A673 (cell line): ENCODE results near the gene XAB2. TPM values are rescaled to one million over a fixed set of nuclear protein-coding genes. Genes with fewer than 3 reads are reported as not detected.

Source experiments
- BruUV-seq: library from RNA; stranded (reverse); fragments of 400-500 nt; replicated peaks from 2 replicates; lab custom pipeline; 2021; lab: Mats Ljungman, UMichigan
- CTCF ChIA-PET: fragments of 300-600 bp; sonication (Branson Sonifier 250); formaldehyde crosslinking; loops from one replicate; lab custom pipeline; 2022; ENCODE audit warnings: antibody characterized with exemption; lab: Charles Lee
- POLR2A ChIA-PET: fragments of 300-600 bp; sonication (Branson Sonifier 250); formaldehyde crosslinking; loops from one replicate; lab custom pipeline; 2022; ENCODE audit warnings: antibody characterized with exemption; ENCODE audit not compliant: low non-redundant PET; lab: Charles Lee
- DNase-seq: peaks from one replicate; pipeline ENCODE4 v3.0.0-alpha.2; 2015; ENCODE audit warnings: low spot score
- H3K27ac ChIP-seq: fragments of 200-600 bp; sonication (generic); 2 replicates; pipeline ENCODE4 v1.5.1; 2016; ENCODE audit warnings: mixed run types, low read depth, mild to moderate bottlenecking, mixed read lengths, antibody characterized with exemption, low read length; ENCODE audit not compliant: poor library complexity, severe bottlenecking
- H3K27me3 ChIP-seq: fragments of 200-600 bp; sonication (generic); replicated peaks from 2 replicates; pipeline ENCODE4 v1.6.1; 2017; ENCODE audit warnings: mixed run types, low read depth, mild to moderate bottlenecking, mixed read lengths, antibody characterized with exemption, low read length; ENCODE audit not compliant: insufficient read depth, poor library complexity
- H3K36me3 ChIP-seq: fragments of 200-600 bp; sonication (generic); 2 replicates; pipeline ENCODE4 v1.6.1; 2016; ENCODE audit warnings: mixed run types, mild to moderate bottlenecking, mixed read lengths, antibody characterized with exemption, low read length; ENCODE audit not compliant: insufficient read depth, poor library complexity, severe bottlenecking
- H3K4me1 ChIP-seq: fragments of 200-600 bp; sonication (generic); 2 replicates; pipeline ENCODE4 v1.6.1; 2017; ENCODE audit warnings: mixed run types, mild to moderate bottlenecking, mixed read lengths, antibody characterized with exemption, low read length; ENCODE audit not compliant: insufficient read depth, poor library complexity, severe bottlenecking
- H3K4me3 ChIP-seq: fragments of 200-600 bp; sonication (generic); 2 replicates; pipeline ENCODE4 v1.5.1; 2016; ENCODE audit warnings: low read depth, mixed run types, mild to moderate bottlenecking, mixed read lengths, low read length; ENCODE audit not compliant: poor library complexity, severe bottlenecking
- H3K9me3 ChIP-seq: fragments of 200-600 bp; sonication (generic); 2 replicates; pipeline ENCODE4 v1.6.1; 2016; ENCODE audit warnings: mixed run types, low read depth, mild to moderate bottlenecking, mixed read lengths, antibody characterized with exemption, low read length; ENCODE audit not compliant: poor library complexity, severe bottlenecking
- CTCF ChIP-seq: fragments of 300-800, 200-600 bp; sonication (generic); conservative IDR thresholded peaks from 2 replicates; pipeline ENCODE4 v1.5.1; 2017; ENCODE audit warnings: low read depth, mild to moderate bottlenecking, antibody characterized with exemption, low read length, moderate library complexity, mixed read lengths
- EZH2 ChIP-seq: fragments of 200-600 bp; sonication (generic); IDR thresholded peaks from 2 replicates; pipeline ENCODE4 v1.6.1; 2017; ENCODE audit warnings: borderline replicate concordance, low read depth, mild to moderate bottlenecking, mixed read lengths, antibody characterized with exemption, low read length; ENCODE audit not compliant: poor library complexity, severe bottlenecking
- intact Hi-C: fragments of 100-400 bp; cut with micrococcal nuclease; formaldehyde crosslinking; loops from one replicate; pipeline ENCODE4 v1.10.0; 2022; ENCODE audit not compliant: unreplicated experiment
- total RNA-seq: library from RNA; stranded (reverse); gene quantifications from 2 replicates; pipeline ENCODE4 v1.2.3, GENCODE V29; 2021

Gene XAB2
- total RNA-seq, 1 experiment from 2014 or later: 46.8 TPM

GRCh38 chr19:7603919-7604318 lies 25.4 kb downstream of the XAB2 start:
- intact Hi-C loops: no loop called here
- no peak for DNase-seq

GRCh38 chr19:7602935-7603497 lies 26.3 kb downstream of the XAB2 start:
- Histone ChIP-seq H3K27ac (no peak overlapping the region), H3K9me3 (no peaks in the 10 kb centered on the region), H3K4me3 (no peak overlapping the region), H3K36me3 (no peaks in the 10 kb centered on the region), H3K4me1 (no peaks in the 10 kb centered on the region), H3K27me3 (peaks cover 7% of the 10 kb centered on the region)
- POLR2A ChIA-PET: no interaction called here
- CTCF ChIA-PET: no interaction called here
- no peak for DNase-seq
- intact Hi-C loops: no loop called here
- BruUV-seq: no TSS peak
- TF ChIP-seq CTCF: no peak
- TF ChIP-seq EZH2: no peak

More at GRCh38 chr19:7603919-7604318, 25.4 kb downstream of the XAB2 start:
- H3K27me3 ChIP-seq: no peaks in the 10 kb centered on the region
- POLR2A ChIA-PET: no interaction called here
- H3K27ac ChIP-seq: no peak overlapping the region
- no peaks in the 10 kb centered on the region for H3K4me1 ChIP-seq
- H3K9me3 ChIP-seq: no peaks in the 10 kb centered on the region
- CTCF ChIA-PET: no interaction called here
- no peak for TF ChIP-seq EZH2
- no peak for TF ChIP-seq CTCF
- H3K36me3 ChIP-seq: no peaks in the 10 kb centered on the region
- BruUV-seq: no TSS peak
- H3K4me3 ChIP-seq: no peak overlapping the region

GRCh38 chr19:7602240-7602934 lies 27.0 kb downstream of the XAB2 start:
- no peak for TF ChIP-seq CTCF
- no peak for TF ChIP-seq EZH2
- BruUV-seq: no TSS peak
- intact Hi-C loops: no loop called here
- H3K4me3 ChIP-seq: no peak overlapping the region
- POLR2A ChIA-PET: no interaction called here
- H3K27ac ChIP-seq: no peak overlapping the region
- no peaks in the 10 kb centered on the region for H3K4me1 ChIP-seq
- no peaks in the 10 kb centered on the region for H3K9me3 ChIP-seq
- H3K36me3 ChIP-seq: no peaks in the 10 kb centered on the region
- peaks cover 13% of the 10 kb centered on the region for H3K27me3 ChIP-seq
- CTCF ChIA-PET: interaction anchor here (1.0 kb wide), 1 partner anchor 34 kb away, joined by 13 read pairs; no protein-coding TSS in a partner anchor
- DNase-seq: no peak
